BJ (cell line): ENCODE data around the gene GPR33. TPM values are rescaled to one million over a fixed set of nuclear protein-coding genes. Genes with fewer than 3 reads are reported as not detected.

Experiments used
- CTCF ChIA-PET: fragments of 350-600 bp; formaldehyde crosslinking; extraction: SDS; loops from one replicate; lab custom pipeline; 2021; ENCODE audit warnings: antibody characterized with exemption, inconsistent platforms; lab: Yijun Ruan, JAX
- POLR2A ChIA-PET: fragments of 300-600 bp; sonication (Branson Sonifier 250); formaldehyde crosslinking; extraction: SDS; loops from one replicate; lab custom pipeline; 2021; ENCODE audit warnings: antibody characterized with exemption; lab: Charles Lee
- DNase-seq: peaks from one replicate; pipeline ENCODE4 v3.0.0-alpha.2; 2011; ENCODE audit warnings: low read depth
- H3K27me3 ChIP-seq: 2 replicates; pipeline ENCODE4 v1.6.0; 2011; ENCODE audit warnings: low read length; ENCODE audit not compliant: control insufficient read depth, insufficient read depth
- H3K36me3 ChIP-seq: 2 replicates; pipeline ENCODE4 v1.5.1; 2011; ENCODE audit warnings: low read length; ENCODE audit not compliant: control insufficient read depth, insufficient read depth
- H3K4me3 ChIP-seq: 2 replicates; pipeline ENCODE4 v1.5.1; 2011; ENCODE audit warnings: low read depth, mild to moderate bottlenecking, control low read depth, low read length
- CTCF ChIP-seq: IDR thresholded peaks from 2 replicates; pipeline ENCODE4 v1.5.1; 2011; ENCODE audit warnings: low read depth, mild to moderate bottlenecking, control low read depth, inconsistent platforms, low read length, moderate library complexity; ENCODE audit not compliant: insufficient read depth
- polyA plus RNA-seq: library from polyadenylated mRNA; depleted of rRNA; stranded (reverse); fragments of >200 nt; gene quantifications from 2 replicates; pipeline ENCODE4 v1.2.3, GENCODE V29; 2011

GPR33 gene
- polyA plus RNA-seq, 1 experiment, result not detected

GRCh38 chr14:31480156-31480555 lies 7.7 kb downstream of the GPR33 start:
- Histone ChIP-seq H3K4me3 (no peak overlapping the region), H3K36me3 (no peaks in the 10 kb centered on the region), H3K27me3 (peaks cover 3% of the 10 kb centered on the region)
- CTCF ChIA-PET, result no interaction called here
- POLR2A ChIA-PET, result no interaction called here
- no peak for TF ChIP-seq CTCF
- no peak for DNase-seq

GRCh38 chr14:31479027-31479426 lies 8.8 kb downstream of the GPR33 start:
- no peak overlapping the region for H3K4me3 ChIP-seq
- ChIA-PET POLR2A (no interaction called here), CTCF (no interaction called here)
- TF ChIP-seq CTCF, result no peak
- H3K27me3 ChIP-seq, result peaks cover 5% of the 10 kb centered on the region
- no peak for DNase-seq
- no peaks in the 10 kb centered on the region for H3K36me3 ChIP-seq

- H3K27me3 ChIP-seq, result peaks cover 4% of the 10 kb centered on the region
- POLR2A ChIA-PET, result no interaction called here
- H3K4me3 ChIP-seq, result no peak overlapping the region
- no peaks in the 10 kb centered on the region for H3K36me3 ChIP-seq
- CTCF ChIA-PET, result no interaction called here
- TF ChIP-seq CTCF, result no peak
- DNase-seq, result no peak
Observed at GRCh38 chr14:31477248-31477647, 10.6 kb downstream of the GPR33 start.

- no peak for TF ChIP-seq CTCF
- ChIA-PET POLR2A (no interaction called here), CTCF (no interaction called here)
- no peak overlapping the region for H3K4me3 ChIP-seq
- H3K27me3 ChIP-seq, result peaks cover 4% of the 10 kb centered on the region
- H3K36me3 ChIP-seq, result no peaks in the 10 kb centered on the region
- DNase-seq, result no peak
Observed at GRCh38 chr14:31476131-31476866, 11.5 kb downstream of the GPR33 start.

- no peak for TF ChIP-seq CTCF
- no peak overlapping the region for H3K4me3 ChIP-seq
- CTCF ChIA-PET, result no interaction called here
- DNase-seq, result no peak
- no peaks in the 10 kb centered on the region; the same call in 1 of the 2 replicates for H3K27me3 ChIP-seq
- POLR2A ChIA-PET, result no interaction called here
- no peaks in the 10 kb centered on the region for H3K36me3 ChIP-seq
Observed at GRCh38 chr14:31466554-31466953, 21.3 kb downstream of the GPR33 start.
